ENCODE results near the gene RBM26. TPM values are rescaled to one million over a fixed set of nuclear protein-coding genes. Genes with fewer than 3 reads are reported as not detected.

The RBM26 gene
- total and polyA plus RNA-seq, 8 donors = 6.1 to 76.9 (median 28.1) TPM

DNA sequence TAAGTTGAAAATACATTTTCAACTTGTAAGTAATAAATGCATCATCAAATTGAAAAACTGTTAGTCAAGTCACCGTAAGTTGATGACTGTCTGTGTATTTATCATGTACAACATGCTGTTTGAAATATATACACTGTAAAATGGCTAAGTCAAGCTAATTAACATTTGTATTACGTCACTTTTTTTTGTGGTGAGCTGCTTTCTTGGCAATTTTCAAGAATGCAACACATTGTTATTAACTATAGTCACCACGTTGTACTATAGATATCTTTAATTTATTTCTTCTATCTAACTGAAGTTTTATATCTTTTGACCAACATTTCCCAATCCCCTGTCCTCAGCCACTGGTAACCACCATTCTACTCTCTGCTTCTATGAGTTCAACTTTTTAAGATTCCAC lies 57.0 kb downstream of the RBM26 start:
- DNase-seq = no peak
- peaks cover 0 to 7% (median 0%) of the 10 kb centered on the region in 4 donors for H3K4me1 ChIP-seq
- intact Hi-C loops (cut with DNase I; ENCODE audit: low total_unique reads) = no loop called here
- H3K27ac ChIP-seq = no peak overlapping the region
- no peak overlapping the region for H3K4me3 ChIP-seq
- TF ChIP-seq POLR2A (IDR thresholded peaks at IDR 0.05) (no peak), EP300 (IDR thresholded peaks at IDR 0.05) (no peak), POLR2AphosphoS5 (IDR thresholded peaks at IDR 0.05) (no peak)
- TF ChIP-seq, protein P1, sequence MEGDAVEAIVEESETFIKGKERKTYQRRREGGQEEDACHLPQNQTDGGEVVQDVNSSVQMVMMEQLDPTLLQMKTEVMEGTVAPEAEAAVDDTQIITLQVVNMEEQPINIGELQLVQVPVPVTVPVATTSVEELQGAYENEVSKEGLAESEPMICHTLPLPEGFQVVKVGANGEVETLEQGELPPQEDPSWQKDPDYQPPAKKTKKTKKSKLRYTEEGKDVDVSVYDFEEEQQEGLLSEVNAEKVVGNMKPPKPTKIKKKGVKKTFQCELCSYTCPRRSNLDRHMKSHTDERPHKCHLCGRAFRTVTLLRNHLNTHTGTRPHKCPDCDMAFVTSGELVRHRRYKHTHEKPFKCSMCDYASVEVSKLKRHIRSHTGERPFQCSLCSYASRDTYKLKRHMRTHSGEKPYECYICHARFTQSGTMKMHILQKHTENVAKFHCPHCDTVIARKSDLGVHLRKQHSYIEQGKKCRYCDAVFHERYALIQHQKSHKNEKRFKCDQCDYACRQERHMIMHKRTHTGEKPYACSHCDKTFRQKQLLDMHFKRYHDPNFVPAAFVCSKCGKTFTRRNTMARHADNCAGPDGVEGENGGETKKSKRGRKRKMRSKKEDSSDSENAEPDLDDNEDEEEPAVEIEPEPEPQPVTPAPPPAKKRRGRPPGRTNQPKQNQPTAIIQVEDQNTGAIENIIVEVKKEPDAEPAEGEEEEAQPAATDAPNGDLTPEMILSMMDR (IDR thresholded peaks at IDR 0.05) = no peak
- no peaks in the 10 kb centered on the region for H3K9me3 ChIP-seq
- H3K27me3 ChIP-seq = no peaks in the 10 kb centered on the region
- whole genome bisulfite sequencing, 5 donors = 83 to 91% (median 89%) methylated on average over 3 of the region's 3 CpGs
- peaks cover 0 to 58% (median 52%) of the 10 kb centered on the region in 4 donors for H3K36me3 ChIP-seq

DNA sequence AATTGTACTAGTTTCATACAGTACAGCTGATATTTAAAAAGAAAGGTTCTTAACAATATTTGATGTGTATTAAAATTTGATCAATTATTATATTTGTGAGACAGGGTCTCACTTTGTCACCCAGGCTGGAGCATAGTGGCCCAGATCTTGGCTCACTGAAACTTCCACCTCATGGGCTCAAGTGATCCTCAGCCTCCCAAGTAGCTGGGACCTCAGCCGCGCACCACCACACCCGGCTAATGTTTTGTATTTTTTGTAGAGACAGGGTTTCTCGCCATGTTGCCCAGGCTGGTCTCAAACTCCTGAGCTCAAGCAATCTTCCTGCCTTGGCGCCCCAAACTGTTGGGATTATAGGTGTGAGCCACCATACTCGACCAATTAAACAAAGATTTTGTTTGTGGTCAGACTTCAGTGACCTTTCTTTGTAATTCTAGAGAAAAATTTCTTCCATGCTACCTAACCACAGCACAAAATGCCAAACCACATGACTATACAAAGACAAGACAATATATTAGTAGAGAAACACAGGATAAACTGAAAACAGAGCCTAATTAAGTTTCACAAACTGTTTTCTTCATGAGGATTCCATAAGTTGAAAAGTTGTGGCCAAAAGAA lies 59.6 kb downstream of the RBM26 start:
- Histone ChIP-seq H3K36me3 (peaks cover 7 to 57% (median 54%) of the 10 kb centered on the region in 4 donors), H3K4me1 (peaks cover 0 to under 1% (median 0%) of the 10 kb centered on the region in 4 donors), H3K27ac (no peak overlapping the region), H3K4me3 (no peak overlapping the region), H3K27me3 (no peaks in the 10 kb centered on the region), H3K9me3 (no peaks in the 10 kb centered on the region)
- no peak for DNase-seq
- TF ChIP-seq POLR2AphosphoS5 (IDR thresholded peaks at IDR 0.05) (no peak), EP300 (IDR thresholded peaks at IDR 0.05) (no peak), POLR2A (IDR thresholded peaks at IDR 0.05) (no peak)
- TF ChIP-seq, protein P1 (IDR thresholded peaks at IDR 0.05) = no peak
- intact Hi-C loops (cut with DNase I; ENCODE audit: low total_unique reads) = no loop called here
- 87 to 91% (median 90%) methylated on average over 6 of the region's 6 CpGs for WGBS, 5 donors

DNA sequence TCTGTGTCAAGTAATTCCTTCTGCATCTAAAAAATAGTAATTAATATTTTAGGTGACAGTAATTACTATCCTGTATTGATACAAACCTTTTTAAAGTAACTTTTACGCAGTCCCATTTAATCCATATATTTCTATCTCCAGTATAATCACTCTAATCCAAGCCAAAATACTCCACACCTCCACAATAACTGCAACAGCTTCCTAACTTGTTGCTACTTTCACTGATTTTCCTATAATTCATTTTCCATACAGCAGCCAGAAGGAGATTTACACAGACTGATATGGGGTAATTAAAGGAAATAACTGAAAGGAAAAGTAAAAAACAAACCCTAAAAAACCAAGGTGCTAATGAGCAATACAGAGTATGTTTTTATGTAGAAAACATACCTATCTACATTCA lies 64.9 kb downstream of the RBM26 start:
- H3K36me3 ChIP-seq = peaks cover 17 to 95% (median 90%) of the 10 kb centered on the region in 4 donors
- WGBS, 5 donors = 96 to 100% (median 98%) methylated on average over 1 of the region's 1 CpG

DNA sequence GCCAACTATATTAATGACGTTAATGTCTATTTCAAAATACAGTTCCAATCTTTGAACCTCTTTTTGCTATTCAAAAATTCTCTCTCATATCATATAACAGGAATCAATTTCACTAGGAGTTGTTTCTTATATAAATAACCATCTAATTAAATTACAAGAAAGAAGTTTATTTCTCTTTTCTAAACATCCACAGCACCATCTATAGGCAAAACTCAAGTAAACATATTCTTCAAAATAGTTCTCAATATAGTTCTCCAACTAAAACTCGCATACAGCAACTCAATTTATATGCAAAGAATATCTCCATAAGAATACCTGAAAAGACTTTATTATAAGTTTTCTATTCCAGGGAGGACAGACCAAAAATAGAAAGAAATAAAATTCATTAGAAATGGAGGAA lies 65.6 kb downstream of the RBM26 start:
- peaks cover 23 to 97% (median 92%) of the 10 kb centered on the region in 4 donors for H3K36me3 ChIP-seq
- no peak for DNase-seq
- H3K4me1 ChIP-seq = no peaks in the 10 kb centered on the region
- H3K27ac ChIP-seq = no peak overlapping the region
- H3K9me3 ChIP-seq = no peaks in the 10 kb centered on the region
- H3K27me3 ChIP-seq = no peaks in the 10 kb centered on the region
- H3K4me3 ChIP-seq = no peak overlapping the region
- intact Hi-C loops (cut with DNase I; ENCODE audit: low total_unique reads) = no loop called here
- WGBS, 5 donors = 83 to 88% (median 85%) methylated on average over 2 of the region's 2 CpGs
- no peak for TF ChIP-seq EP300 (IDR thresholded peaks at IDR 0.05)

More for the DNA sequence above, 64.9 kb downstream of the RBM26 start:
- DNase-seq = no peak
- Histone ChIP-seq H3K27me3 (no peaks in the 10 kb centered on the region), H3K4me3 (no peak overlapping the region), H3K4me1 (no peaks in the 10 kb centered on the region), H3K9me3 (no peaks in the 10 kb centered on the region), H3K27ac (no peak overlapping the region)
- intact Hi-C loops (cut with DNase I; ENCODE audit: low total_unique reads) = no loop called here
- TF ChIP-seq, protein P1 (IDR thresholded peaks at IDR 0.05) = no peak
- no peak for TF ChIP-seq POLR2A (IDR thresholded peaks at IDR 0.05)
- TF ChIP-seq EP300 (IDR thresholded peaks at IDR 0.05) = no peak
- no peak for TF ChIP-seq POLR2AphosphoS5 (IDR thresholded peaks at IDR 0.05)

DNA sequence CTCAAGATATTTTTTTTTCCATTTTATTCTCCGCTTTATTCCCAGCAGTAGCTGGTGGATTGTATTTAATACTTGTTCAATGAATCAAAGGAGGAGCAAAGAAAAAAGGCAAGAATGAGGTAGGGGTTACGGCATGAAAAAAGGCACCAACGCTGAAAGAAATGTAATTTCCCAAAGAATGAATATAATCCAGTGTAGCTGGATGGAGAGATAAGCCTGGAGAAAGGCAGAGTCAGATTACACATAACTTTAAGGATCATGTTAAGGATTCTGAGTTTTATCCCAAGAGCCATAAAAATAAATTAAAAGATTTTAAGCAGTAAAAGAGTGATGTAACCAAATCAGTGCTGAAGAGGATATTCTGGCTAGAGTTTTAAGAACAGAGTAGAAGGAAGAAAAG lies 67.7 kb downstream of the RBM26 start:
- no peaks in the 10 kb centered on the region for H3K4me1 ChIP-seq
- H3K9me3 ChIP-seq = no peaks in the 10 kb centered on the region
- intact Hi-C loops (cut with DNase I; ENCODE audit: low total_unique reads) = no loop called here
- no peak for TF ChIP-seq POLR2AphosphoS5 (IDR thresholded peaks at IDR 0.05)
- TF ChIP-seq EP300 (IDR thresholded peaks at IDR 0.05) = no peak
- TF ChIP-seq, protein P1 (IDR thresholded peaks at IDR 0.05) = no peak
- no peak for TF ChIP-seq POLR2A (IDR thresholded peaks at IDR 0.05)
- H3K27me3 ChIP-seq = no peaks in the 10 kb centered on the region
- 92 to 99% (median 97%) methylated on average over 3 of the region's 3 CpGs for WGBS, 5 donors
- no peak overlapping the region for H3K27ac ChIP-seq
- peaks cover 24 to 100% (median 98%) of the 10 kb centered on the region in 4 donors for H3K36me3 ChIP-seq
- H3K4me3 ChIP-seq = no peak overlapping the region
- no peak for DNase-seq
